Measurements from ENCODE around the gene TMEM244.

GRCh38 chr6:129890701-129891100 lies 29.6 kb upstream of the TMEM244 start:
- TF ChIP-seq ZNF570 (CRISPR knock-in tag; IDR thresholded peaks at IDR 0.05; ENCODE audit: borderline replicate concordance) (no peak), ZNF274 (CRISPR knock-in tag; IDR thresholded peaks at IDR 0.05) (no peak), CTCF (CRISPR knock-in tag; IDR thresholded peaks at IDR 0.05) (no peak), JUNB (CRISPR knock-in tag; IDR thresholded peaks at IDR 0.05; ENCODE audit: borderline replicate concordance) (no peak), THAP11 (CRISPR knock-in tag; IDR thresholded peaks at IDR 0.05) (no peak), UBTF (CRISPR knock-in tag; IDR thresholded peaks at IDR 0.05) (no peak)
